Activated T-cell treated with anti-CD3 and anti-CD28 coated beads, Interleukin-2, amount 50 U/mL, for 48 hours (primary cell): ENCODE measurements around the gene TNS3.

Experiments used
- DNase-seq, 2 experiments: peaks; one replicate each; pipeline ENCODE4 v3.0.0-alpha.2; 2020

The TNS3 gene

DNA sequence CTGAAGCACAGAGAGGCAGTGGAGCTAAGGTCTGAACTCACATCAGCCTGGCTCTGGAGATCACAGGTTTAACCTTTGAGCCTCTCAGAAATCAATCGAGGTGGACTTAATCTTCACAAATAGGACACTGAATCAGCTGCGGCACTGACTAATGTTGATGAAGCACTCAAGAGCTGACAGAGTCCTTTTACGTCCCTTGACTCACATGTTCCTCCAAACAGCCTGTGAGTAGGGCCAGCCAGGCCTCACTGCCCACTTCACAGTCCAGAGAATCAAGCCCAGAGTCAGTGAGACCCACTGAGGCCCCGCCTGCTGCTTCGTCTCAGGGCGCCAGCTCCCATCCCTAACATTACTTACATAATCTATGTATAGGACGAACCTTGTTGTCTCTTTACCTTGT lies 63.1 kb downstream of the TNS3 start:
- DNase-seq, result no peak

DNA sequence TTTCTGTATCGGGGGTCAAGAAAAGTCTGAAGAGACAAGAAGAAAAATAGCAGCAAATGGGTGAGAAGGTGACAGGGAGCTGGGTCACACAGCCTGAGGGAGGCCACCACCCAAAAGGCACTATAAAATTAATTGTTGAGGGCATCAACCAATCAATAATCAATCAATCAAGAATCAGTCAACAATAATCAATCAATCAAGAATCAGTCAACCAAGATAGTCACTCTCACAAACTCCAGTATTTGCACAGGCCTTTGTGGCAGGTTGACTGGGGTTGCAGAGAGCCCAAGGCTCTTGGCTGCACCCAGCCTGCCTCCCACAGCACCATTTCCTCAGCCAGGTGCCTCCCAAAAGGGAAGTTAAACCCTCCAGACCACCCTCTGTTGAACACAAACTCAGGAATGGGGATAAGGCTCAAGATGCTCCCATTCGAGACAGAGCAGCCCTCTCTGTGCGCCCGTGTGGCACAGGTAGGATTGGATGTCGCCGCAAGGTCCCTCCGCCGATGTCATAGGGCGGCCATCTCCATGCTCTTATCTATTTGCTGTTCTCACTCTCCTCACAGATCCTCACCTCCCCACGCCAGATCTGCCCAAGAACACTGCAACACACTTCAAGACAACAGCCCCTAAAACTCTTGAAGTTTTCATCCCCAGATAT lies 64.0 kb downstream of the TNS3 start:
- no peak for DNase-seq

DNA sequence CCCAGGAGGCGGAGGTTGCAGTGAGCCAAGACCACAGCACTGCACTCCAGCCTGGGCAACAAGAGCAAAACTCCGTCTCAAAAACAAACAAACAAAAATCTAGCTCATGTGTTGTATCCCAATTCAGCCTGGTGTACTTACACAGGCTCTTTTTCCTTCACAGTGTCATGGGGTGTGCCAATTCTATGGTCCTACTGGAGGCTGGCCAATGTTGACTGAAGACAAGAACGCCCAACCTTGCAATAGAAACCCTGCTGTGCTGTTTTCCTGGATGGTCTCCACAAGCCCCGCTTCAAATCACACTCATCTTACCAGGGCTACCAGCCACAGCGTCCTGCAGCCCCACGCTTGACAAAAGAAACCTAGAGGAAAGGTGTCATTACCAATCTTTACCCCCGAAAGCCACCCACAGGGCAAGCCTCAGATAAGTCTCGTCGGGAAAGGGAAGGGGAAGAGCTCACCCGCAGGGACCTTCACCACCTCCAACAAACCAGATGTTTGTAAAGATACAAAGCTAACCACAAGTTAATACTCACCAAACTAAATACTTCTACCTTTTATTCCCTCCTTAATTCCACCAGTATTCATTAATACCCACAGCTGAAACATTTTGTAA lies 64.8 kb downstream of the TNS3 start:
- no peak for DNase-seq

DNA sequence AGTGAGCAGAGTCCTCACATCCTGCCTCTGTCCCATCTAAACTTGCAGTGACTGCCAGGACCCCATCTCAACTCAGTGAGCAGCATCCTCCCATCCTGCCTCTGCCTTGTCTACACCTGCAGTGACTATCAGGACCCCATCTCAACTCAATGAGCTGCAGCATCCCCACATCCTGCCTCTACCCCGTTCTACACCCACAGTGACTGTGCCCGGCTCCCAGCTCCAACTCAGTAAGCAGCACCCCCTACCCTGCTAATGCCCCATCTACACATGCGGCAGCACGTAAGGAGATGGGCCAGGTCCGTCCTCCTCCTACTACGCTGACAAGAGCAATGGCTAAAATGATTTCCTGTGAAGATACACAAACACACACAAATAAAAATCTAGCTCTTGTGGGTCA lies 65.5 kb downstream of the TNS3 start:
- DNase-seq, result no peak

DNA sequence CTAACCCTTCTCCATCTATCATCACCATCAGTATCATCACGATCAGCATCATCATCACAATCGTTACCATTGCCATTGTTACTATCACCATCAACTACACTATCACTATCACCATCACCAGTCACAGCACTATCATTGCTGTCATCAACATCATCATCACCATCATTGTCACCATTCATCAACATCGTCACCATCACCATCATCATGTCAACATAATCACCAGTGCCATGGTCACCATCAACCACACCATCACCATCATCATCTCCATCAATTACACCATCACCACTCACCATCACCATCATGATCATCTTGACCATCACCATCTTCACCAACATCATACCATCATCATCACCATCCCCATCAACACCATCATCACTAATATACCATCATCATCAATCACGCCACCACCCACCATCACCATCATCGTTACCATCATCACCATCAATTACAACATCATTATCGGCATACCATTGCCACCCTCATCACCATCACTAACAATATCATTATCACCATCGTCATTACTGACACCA lies 66.5 kb downstream of the TNS3 start:
- DNase-seq, result no peak

DNA sequence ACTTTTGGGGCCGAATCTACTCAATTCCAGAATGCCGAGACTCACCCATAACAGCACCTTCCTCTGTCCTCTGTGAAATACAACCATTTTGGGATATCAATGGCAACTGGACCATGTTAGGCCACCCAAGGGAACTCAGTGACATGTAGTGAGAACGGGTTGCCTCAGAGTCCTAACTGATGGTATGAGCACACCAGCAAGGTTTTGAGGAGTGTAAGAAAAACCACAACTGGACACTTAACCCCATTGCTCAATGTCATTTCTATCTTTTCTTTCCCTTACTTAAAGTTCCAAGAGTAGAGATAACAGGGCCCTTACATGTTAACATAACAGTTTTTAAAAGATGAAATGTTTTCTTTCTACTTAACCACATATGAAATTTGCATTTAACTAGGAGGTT lies 67.1 kb downstream of the TNS3 start:
- no peak for DNase-seq

DNA sequence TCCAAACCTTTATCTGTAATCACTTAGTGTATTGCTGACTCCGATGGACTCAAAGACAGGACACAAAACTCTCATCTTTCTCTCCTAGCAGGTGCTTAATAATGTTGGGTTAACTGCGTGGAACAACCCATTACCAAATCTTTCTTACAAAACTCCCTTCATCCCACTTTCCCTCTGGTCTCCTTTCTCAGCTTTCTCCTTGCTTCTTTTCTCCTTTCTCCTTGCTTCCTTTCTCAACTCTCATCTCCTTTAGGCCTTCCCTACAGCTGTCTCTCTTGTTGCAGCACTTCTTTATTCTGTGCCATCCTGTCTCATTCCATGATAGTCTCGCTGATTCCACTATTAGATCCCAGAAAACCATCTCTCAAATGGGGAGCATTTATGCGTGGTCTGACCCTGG lies 67.5 kb downstream of the TNS3 start:
- DNase-seq, result no peak

DNA sequence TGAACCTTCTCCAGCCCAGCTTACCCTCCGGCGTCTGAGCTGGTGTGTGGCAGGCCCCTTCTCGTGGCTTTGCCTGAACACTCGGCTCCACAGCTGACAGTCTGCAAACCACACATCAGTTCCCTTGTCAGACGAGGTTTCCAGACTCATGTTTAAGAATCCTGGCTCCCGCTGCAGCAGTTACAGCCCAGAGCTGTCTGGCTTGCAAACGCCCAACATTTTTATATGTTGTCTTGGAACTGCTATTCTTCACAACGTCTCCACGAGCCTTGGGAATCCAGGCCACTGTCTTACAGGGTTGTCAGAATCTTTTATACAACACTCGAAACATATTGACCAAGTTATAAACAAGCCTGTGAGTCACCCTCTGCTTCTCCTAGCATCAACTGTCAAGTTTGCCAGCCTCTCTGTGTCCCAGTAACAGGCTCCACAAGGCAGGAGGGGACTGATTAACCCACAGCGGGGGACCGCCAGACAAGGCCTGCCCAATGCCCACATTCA lies 68.1 kb downstream of the TNS3 start:
- DNase-seq, result no peak

DNA sequence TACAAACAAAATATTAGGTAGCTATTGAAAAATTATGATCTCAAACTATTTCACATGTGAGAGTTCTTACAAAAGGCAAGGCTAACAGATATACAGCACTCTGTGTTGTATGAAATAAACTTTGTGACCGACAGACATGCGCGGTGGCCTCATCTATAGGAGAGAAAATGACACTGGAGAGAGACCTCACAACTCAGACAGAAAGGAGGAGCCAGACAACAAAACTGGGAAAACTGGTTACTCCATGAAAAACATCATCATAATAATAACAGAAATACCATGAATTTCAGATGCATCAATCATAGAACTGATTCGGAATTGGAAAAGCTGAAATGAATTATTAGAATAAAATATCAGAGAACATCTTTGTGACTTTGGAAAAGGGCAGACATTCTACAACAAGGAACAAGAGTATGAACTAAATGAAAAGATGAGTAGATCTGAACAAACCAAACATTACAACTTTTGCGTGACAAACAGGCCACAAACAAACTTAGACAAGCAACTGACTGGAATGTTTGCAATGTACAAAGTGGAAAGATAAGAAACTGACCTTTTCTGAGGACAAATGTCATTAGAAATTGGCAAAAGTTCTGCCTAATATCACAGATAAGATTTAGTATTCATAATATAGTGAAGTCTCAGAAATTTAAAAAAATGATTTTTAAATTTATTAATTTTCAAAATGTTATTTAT lies 69.3 kb downstream of the TNS3 start:
- DNase-seq, result no peak

DNA sequence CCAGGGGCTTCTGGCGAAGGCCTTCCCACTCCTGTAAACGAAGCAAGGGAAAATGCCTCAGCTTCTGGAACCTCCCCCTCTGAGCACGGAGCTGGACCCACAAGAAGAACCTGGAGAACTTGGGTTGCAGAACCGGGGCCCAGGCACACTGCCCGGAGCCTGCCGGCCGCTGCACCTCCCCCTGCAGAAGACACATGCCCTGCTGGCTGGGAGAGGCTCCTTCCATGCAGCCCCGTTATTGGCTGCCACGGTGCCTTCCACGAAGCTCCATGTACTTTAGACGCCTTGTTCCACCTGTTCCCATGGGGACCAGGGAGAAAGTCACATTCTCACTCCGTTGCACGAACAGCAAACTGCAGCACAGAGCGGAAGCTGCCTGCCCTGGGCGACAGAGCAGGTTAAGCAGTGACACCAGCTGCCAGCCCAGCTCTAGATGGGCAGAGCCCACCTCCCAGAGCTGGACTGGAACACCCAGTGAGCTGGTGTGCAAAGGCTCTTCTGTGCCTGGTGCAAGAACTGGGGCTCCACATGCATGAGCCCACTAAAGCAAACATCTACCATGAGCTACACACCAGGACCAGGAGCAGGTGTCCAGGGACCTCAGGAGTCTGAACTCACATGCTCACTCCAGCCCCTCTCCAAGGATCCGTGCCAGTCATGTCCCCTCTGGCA lies 70.1 kb downstream of the TNS3 start:
- no peak for DNase-seq

DNA sequence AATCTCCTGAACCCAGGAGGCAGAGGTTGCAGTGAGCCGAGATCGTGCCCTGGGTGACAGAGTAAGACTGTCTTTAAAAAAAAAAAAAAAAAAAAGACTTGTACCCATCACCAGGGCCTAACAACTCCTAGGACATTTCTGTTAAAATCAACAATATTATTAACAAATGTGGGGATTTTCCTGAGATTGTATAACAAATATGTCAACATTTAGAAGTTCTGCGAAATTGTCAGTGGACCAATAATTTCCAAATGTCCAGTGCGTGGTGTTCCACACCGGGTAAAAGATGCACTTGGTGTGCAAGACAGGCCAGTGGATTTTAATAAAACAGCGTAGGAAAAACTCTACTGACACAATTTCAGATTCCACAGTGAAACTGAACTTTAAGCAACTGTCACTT lies 71.1 kb downstream of the TNS3 start:
- no peak for DNase-seq

DNA sequence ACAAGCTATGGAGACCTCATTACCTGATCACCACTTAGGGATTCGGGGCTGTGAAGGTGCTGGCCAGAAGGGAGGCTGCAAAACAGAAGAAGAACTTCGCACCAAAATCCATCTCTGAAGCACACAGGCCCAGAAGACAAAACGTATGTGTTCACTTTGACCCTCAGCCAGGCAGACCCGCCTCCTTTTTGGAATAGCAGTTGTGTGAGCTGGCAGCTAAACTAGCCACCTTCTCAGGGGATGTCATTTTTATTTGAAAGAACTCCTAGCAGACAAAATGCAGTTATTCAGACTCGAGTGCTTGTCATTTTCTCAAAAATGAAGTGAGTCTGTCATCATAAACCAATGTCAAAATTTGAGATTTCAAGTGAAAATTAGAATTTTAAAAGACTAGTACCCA lies 71.7 kb downstream of the TNS3 start:
- no peak for DNase-seq

DNA sequence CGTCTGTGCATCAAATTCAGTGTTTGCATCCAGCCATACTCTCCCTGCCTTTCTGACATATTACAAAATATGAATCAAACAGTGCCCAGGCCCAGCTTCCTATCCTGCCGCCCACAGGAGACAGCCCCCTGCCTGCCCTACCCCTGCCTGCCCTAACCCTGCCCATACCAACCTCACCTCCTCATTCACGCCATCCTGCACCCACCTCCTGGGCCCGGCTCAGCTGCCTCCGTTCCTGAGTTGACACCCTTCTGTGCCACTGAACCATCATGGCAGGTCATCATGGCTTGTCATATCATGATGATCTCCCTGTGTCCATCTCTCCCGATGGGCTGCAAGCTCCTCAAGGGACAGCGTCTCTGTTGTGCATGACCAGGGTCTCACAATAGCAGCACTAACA lies 72.3 kb downstream of the TNS3 start:
- DNase-seq, result no peak

DNA sequence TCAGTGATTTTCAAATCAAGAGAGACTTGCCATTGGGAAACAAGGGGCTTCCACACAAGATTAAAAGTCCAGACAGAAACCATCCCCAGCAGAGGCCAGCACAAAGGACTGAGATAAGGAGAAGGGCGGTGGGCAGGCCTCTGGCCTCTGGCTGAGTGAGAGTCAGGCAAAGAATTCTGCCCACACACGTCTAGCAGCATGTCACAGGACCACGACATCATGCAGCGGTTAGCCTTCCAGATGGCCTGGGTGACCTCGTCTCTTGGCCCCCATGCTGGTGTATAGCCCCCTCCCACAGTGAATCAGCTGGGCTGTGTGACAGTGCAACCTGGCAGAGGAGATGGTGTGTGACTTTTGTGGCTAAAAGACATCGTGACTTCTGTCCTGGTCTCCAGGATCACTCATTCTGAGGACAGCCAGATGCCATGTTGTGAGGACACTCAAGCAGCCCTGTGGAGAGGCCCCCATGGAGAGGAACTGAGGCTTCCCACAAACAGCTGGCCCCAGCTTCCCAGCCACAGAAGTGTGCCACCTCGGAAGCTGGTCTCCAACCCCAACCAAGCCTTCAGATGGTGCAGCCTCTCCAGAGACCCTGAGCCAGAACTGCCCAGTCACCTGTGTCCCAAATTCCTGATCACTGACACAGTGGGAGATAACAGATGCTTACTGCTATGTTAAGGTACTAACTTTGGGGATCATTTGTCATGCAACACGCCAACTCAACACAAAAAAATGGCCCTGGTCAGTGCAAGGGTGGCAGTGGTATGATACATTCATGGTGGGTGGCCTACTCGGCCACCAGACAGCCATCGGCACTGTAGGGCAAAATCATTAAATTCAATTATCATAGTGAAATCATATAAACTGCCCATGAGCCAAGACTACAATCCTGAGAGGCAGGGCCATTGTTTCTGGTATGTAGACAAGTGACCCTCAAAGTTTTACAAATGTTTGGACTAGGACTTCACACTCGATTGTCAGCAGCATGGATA lies 73.2 kb downstream of the TNS3 start:
- no peak for DNase-seq

DNA sequence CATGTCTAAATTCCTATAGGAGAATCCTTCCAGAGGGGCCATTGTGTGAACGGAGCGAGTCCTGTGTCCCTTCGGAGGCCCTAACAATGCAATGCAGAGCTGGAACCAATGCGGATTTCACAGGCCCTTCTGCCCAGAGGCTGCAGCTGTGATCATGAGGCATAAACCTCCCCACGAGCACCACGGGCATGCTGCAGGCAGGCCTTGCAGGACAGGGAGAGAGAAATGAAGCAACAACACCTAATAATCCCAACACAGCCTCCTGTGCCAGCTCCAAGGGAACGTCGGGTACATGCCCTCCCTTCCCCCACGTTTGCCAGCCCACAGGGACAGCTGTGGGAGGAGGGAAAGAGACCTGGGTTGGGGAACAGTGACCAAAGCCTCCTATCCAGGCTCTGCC lies 74.4 kb downstream of the TNS3 start:
- no peak for DNase-seq

DNA sequence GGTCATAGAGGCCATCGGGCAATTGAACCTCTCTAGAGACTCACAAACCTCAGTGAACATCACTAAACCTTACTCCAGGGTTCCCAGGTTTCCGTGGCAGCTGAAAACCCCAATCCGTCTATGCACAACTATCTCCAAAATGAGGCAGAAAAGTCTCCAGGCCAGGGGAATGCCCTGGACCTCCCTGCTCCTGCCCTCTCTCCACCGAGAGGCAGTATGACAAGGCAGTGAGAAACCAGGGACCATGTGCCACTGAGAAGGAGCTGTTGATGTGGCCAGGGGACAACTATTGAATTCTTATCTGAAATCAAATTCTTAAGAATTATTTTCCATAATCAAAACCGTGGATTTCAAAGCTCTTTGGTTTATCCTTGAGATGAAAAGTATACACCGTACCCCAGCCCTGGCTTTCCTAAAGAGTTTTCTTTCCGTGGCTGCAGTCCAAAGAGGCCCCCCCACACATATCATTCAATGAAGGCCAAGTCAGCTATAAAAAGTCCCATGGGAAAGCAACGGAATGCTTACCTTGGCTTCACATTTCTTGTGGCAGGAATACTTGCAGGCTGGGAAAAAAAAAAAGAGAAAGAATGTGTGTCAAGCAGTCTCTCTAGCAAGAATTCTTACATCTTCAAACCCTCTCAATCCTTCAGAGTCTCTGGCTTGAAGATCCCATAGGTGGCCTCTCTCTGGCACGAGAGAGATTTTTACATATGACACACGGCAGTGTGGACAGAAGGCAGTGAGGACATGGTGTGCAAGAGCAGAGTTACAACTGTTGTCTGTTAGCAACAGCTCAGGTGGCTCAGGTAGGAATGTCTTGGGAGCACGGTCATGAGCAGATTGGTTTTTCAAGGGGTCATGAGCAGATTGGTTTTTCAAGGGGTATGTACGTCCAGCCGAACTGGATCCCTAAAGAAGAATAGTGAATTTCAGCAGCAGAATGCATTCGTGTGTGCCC lies 75.2 kb downstream of the TNS3 start:
- DNase-seq, result no peak

DNA sequence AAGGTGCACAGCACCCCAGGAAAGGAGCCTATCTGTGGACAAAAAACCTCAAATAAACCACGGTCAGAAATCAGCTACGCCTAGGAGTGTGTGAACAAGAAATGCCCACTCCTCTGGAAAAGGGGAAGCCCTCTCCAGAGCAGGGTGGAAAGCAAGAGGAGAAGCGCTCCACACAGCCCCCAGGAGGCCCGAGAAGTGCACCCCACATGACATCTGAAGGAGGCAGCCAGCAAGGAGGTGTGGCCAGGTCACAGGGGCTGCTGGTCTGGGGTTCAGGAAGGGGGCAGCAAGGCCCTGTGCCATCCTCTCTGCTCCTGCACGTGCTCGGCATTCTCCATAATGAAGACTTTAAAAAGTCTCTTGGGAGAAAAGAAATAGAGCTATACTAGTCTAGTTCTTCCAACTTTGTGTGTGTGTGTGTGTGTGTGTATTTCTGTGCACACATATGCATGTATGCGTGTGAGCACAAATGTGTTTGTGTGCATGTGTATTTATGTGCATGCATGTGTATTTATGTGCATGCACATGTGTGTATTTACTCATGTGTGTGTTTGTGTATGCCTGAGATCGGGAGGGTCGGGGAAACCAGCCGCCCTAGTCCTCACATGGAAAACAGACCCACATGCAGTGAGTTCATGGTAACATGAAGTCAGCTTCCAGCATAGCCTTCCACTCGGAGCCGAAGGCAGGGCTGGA lies 76.5 kb downstream of the TNS3 start:
- DNase-seq, result no peak

DNA sequence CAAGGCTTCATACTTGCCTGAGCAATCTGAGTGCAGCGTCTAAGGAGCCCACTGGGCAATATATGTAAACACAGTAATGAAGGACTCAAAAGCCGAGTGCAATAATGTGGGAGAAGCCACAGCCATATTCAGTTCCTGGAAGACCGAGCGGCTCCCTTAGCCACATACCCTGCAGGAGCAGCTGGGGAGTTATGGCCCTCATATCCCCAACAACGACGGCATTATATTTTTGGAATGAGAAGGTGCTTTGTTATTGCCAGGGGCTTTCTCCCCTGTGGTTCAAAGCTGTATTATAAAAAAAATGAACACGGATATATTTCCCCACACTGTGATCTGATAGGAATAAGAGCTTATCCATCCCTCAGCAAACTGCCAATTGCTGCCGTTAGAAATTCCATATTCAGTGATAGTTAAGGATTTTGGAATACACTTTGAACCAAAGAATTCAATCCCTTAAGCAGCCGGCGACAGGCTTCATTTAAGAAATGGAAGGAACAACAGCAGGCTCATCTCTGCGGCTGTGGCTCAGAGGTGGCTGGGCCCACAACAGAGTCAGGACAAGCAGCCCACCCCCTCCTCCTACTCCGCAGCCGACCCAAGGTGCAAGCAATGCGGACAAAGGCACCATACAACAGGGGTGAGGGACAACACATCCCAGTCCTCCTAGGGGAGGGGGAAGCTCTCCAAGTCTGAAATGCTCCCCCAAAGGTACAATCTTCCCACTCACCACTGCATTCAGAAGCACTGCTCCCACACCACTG lies 77.2 kb downstream of the TNS3 start:
- DNase-seq, result no peak

DNA sequence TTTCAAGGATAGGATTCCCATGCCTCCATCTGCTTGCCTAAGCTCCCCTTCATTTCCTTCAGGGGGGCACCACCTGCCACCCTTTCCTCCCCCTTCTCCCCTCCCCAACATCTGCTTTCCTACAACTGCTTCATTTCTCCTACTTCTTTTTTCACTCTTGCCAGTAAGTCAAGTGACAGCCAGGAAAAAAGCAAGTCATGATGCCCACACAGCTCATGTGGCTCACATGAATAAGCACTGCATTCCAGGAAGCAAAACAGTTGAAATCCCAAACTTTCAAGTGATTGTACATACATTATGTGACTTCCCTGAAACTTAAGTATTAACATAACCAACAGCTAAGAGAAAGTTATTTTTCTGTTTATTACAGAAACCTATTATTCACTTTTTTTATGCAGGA lies 78.6 kb downstream of the TNS3 start:
- DNase-seq, result no peak
